HFF-Myc (cell line): ENCODE results near the gene GAS6.

Experiments used
- DNase-seq: peaks from one replicate; pipeline ENCODE4 v3.0.0-alpha.2; 2011; ENCODE audit warnings: low read depth; ENCODE audit errors: extremely low read depth
- H3K4me3 ChIP-seq: replicated peaks from 2 replicates; pipeline ENCODE4 v1.5.1; 2011; ENCODE audit warnings: low read depth, mild to moderate bottlenecking, control low read depth, low read length
- CTCF ChIP-seq: IDR thresholded peaks from 2 replicates; pipeline ENCODE4 v1.5.1; 2012; ENCODE audit warnings: mild to moderate bottlenecking, low read depth, low read length, control low read depth; ENCODE audit errors: missing control alignments

The GAS6 gene

DNA sequence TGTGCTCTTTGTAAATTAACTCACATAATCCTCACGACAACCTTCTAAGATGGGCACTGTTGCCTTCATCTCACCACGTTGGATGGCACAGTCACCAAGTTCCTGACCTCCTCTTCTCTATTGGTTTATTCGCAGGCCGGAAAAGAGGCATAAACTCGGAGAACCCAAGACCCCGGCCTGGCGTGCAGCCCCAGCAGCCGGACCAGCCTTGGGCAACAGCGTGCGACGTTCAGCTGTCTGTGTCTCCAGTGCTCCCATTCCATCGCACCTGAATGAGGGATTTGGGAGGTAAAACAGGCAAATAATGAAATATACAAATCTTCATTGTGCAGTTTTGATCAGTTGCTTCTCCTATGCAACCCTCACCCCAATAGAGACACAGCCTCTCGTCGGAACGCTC lies 34.5 kb upstream of the GAS6 start:
- TF ChIP-seq CTCF: no peak
- DNase-seq: no peak
- no peak overlapping the region for H3K4me3 ChIP-seq

DNA sequence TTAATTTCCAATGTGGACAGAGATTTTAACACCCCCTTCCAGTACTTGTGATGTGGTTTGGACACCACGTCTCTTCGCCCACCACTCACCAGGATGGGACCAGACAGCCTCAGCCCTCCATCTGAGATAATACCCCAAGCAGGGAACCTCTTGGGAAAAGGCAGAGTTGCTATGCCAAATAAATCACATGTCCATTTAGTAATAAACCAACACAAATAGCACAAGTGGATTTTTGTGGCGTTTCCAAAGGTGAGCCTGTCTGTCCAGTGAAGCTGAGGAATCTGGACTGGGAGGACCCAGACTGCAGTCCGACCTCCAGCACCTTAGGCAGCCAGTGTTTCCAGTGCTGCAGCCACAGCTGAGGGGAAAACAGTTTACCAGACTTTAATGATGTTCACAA lies 34.1 kb upstream of the GAS6 start:
- no peak overlapping the region for H3K4me3 ChIP-seq

DNA sequence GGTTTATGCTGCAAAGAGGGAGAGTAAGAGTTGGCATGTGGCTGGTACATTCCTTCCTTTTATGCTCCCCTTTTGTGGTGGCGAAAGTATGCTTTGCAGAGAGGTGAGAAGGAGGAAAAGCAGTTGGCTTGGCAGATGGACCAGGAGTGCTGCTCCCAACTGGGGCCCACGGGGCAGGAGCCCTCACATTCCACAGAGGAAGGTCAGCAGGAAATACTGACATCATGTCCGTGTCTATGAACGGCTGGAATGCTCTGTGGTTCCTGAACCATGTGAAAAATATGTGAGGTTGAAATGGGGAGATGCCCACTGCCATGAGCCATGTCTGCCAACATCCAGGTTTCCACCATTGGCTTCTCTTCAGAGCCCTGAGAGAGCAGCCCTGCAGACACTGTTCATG lies 33.3 kb upstream of the GAS6 start:
- H3K4me3 ChIP-seq: no peak overlapping the region
- peak; percentile 87 for DNase-seq
- TF ChIP-seq CTCF: no peak

More for the DNA sequence above, 34.1 kb upstream of the GAS6 start:
- TF ChIP-seq CTCF: no peak
- DNase-seq: no peak

DNA sequence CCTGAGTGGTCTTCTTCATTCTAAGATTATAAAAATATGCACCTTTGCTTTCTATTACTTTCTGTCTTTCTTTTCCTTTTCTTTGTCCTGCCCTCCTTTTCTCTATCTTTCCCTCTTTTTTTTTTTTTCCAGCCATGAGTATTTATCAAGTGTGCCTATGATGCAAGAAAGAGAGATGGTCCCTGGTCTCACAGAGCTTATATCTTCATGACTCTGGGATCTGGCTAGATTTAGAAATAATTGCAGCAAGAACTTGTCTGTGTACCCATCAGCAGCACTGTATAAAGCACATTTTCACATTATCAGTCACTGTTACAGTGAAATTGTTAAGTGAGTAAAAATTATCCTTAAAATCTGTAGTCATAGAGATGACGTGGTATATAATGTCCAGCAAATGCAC lies 31.6 kb upstream of the GAS6 start:
- H3K4me3 ChIP-seq: no peak overlapping the region
- no peak for DNase-seq
- TF ChIP-seq CTCF: no peak

DNA sequence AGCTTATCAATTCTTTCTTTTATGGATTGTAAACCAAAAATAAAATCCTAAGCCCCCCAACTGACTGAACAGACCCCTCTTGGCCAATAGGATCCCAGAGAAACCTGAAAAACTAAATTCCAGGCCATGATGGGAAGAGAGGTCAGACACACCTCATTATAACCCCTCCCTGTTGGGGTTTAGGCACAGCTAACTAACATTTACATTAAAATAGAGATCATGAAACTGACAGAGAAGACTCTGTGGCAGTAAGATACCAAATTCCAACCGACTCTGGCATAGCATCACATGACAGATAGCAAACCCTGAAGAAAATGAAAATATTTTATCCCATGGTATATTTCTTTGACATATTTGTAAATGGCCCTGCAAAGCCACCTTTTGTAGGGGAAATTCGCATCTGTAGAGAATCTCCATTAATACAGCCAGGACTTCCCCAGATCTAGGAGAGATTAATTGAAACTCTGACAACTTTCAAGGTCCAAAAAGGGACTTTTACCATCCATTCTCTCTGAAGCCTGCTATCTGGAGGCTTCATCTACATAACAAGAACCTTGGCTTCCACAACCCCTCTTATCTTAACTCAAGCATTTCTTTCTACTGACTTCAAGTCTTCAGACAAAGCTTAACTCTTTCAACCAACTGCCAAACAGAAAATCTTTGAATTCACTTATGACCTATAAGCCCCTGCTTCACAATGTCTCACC lies 27.1 kb upstream of the GAS6 start:
- no peak for DNase-seq
- no peak for TF ChIP-seq CTCF
- no peak overlapping the region for H3K4me3 ChIP-seq

GRCh38 chr13:113889467-113889866 lies 25.6 kb upstream of the GAS6 start:
- no peak for DNase-seq
- H3K4me3 ChIP-seq: no peak overlapping the region
- no peak for TF ChIP-seq CTCF
